Muscle layer of colon (tissue), 2 donors: ENCODE measurements around the gene LMNTD1.
"Not testable (repeated sequence)": the region's sequence is repeated elsewhere in the genome, so short reads cannot be mapped to it uniquely, and the experiment has no call there.

Experiments used
- H3K27ac ChIP-seq: one replicate; pipeline ENCODE4 v1.7.0; 2013; ENCODE audit warnings: low read depth, mild to moderate bottlenecking, low read length, moderate library complexity
- H3K27me3 ChIP-seq, 2 donors: one replicate each; pipeline ENCODE4 v1.7.0; 2013; ENCODE audit warnings: low read length in 2 of 2, mild to moderate bottlenecking in 2 of 2; ENCODE audit not compliant: insufficient read depth in 2 of 2, control insufficient read depth in 1 of 2
- H3K36me3 ChIP-seq: one replicate; pipeline ENCODE4 v1.7.0; 2013; ENCODE audit warnings: mild to moderate bottlenecking, low read length; ENCODE audit not compliant: insufficient read depth
- H3K4me1 ChIP-seq: one replicate; pipeline ENCODE4 v1.7.0; 2013; ENCODE audit warnings: mild to moderate bottlenecking, low read length; ENCODE audit not compliant: insufficient read depth
- H3K4me3 ChIP-seq, 2 donors: one replicate each; pipeline ENCODE4 v1.7.0; 2013; ENCODE audit warnings: low read length in 2 of 2, low read depth in 1 of 2, mild to moderate bottlenecking in 1 of 2, moderate library complexity in 1 of 2
- H3K9ac ChIP-seq: one replicate; pipeline ENCODE4 v1.7.0; 2013; ENCODE audit warnings: low read length
- H3K9me3 ChIP-seq: one replicate; pipeline ENCODE4 v1.7.0; 2013; ENCODE audit warnings: mild to moderate bottlenecking, low read length
- donor health status: abdominal sarcoma.
- donor health status: Adenocarcinoma of cecum.

Gene LMNTD1

GRCh38 chr12:25449007-25449406 is 104.1 kb downstream of the LMNTD1 start:
- Histone ChIP-seq H3K4me1 (no peaks in the 10 kb centered on the region), H3K27me3 (no peaks in the 10 kb centered on the region), H3K9me3 (no peaks in the 10 kb centered on the region), H3K27ac (no peak overlapping the region), H3K9ac (no peak overlapping the region), H3K36me3 (no peaks in the 10 kb centered on the region), H3K4me3 (no peak overlapping the region)

GRCh38 chr12:25447046-25447445 is 106.0 kb downstream of the LMNTD1 start:
- Histone ChIP-seq H3K4me3 (no peak overlapping the region), H3K9me3 (no peaks in the 10 kb centered on the region), H3K9ac (no peak overlapping the region), H3K27me3 (no peaks in the 10 kb centered on the region), H3K4me1 (no peaks in the 10 kb centered on the region), H3K36me3 (no peaks in the 10 kb centered on the region), H3K27ac (no peak overlapping the region)

GRCh38 chr12:25438638-25439037 is 114.4 kb downstream of the LMNTD1 start:
- Histone ChIP-seq H3K27ac (no peak overlapping the region), H3K4me1 (peaks cover 16% of the 10 kb centered on the region), H3K27me3 (no peaks in the 10 kb centered on the region)

GRCh38 chr12:25436206-25437030 is 116.7 kb downstream of the LMNTD1 start:
- Histone ChIP-seq H3K27ac (no peak overlapping the region), H3K9me3 (no peaks in the 10 kb centered on the region), H3K9ac (no peak overlapping the region), H3K27me3 (no peaks in the 10 kb centered on the region), H3K36me3 (no peaks in the 10 kb centered on the region), H3K4me3 (peak overlapping the region in 1 of 2 donors; percentile 44), H3K4me1 (peaks cover 23% of the 10 kb centered on the region)

More at GRCh38 chr12:25438638-25439037, 114.4 kb downstream of the LMNTD1 start:
- no peak overlapping the region for H3K4me3 ChIP-seq
- no peaks in the 10 kb centered on the region for H3K36me3 ChIP-seq
- H3K9me3 ChIP-seq: no peaks in the 10 kb centered on the region
- H3K9ac ChIP-seq: no peak overlapping the region

- H3K36me3 ChIP-seq: no peaks in the 10 kb centered on the region
- no peak overlapping the region for H3K9ac ChIP-seq
- H3K27ac ChIP-seq: no peak overlapping the region
- H3K4me3 ChIP-seq: no peak overlapping the region
- H3K27me3 ChIP-seq: no peaks in the 10 kb centered on the region
- no peaks in the 10 kb centered on the region for H3K9me3 ChIP-seq
- peaks cover 23% of the 10 kb centered on the region for H3K4me1 ChIP-seq
Measured at GRCh38 chr12:25435431-25435830, 117.7 kb downstream of the LMNTD1 start.

GRCh38 chr12:25434515-25434914 is 118.6 kb downstream of the LMNTD1 start:
- H3K9me3 ChIP-seq: no peaks in the 10 kb centered on the region
- no peak overlapping the region for H3K9ac ChIP-seq
- H3K27me3 ChIP-seq: no peaks in the 10 kb centered on the region
- no peaks in the 10 kb centered on the region for H3K36me3 ChIP-seq
- no peak overlapping the region for H3K27ac ChIP-seq
- no peak overlapping the region for H3K4me3 ChIP-seq
- H3K4me1 ChIP-seq: peaks cover 23% of the 10 kb centered on the region

GRCh38 chr12:25433581-25434325 is 119.3 kb downstream of the LMNTD1 start:
- Histone ChIP-seq H3K9me3 (no peaks in the 10 kb centered on the region), H3K4me1 (peaks cover 23% of the 10 kb centered on the region), H3K4me3 (no peak overlapping the region), H3K27me3 (no peaks in the 10 kb centered on the region), H3K9ac (no peak overlapping the region), H3K36me3 (no peaks in the 10 kb centered on the region), H3K27ac (no peak overlapping the region)

- Histone ChIP-seq H3K9me3 (no peaks in the 10 kb centered on the region), H3K9ac (no peak overlapping the region), H3K36me3 (no peaks in the 10 kb centered on the region), H3K27me3 (no peaks in the 10 kb centered on the region), H3K4me1 (peaks cover 23% of the 10 kb centered on the region), H3K27ac (no peak overlapping the region), H3K4me3 (no peak overlapping the region)
Measured at GRCh38 chr12:25433024-25433423, 120.1 kb downstream of the LMNTD1 start.

- Histone ChIP-seq H3K27ac (no peak overlapping the region), H3K9me3 (no peaks in the 10 kb centered on the region), H3K9ac (no peak overlapping the region), H3K4me3 (no peak overlapping the region), H3K36me3 (no peaks in the 10 kb centered on the region), H3K27me3 (no peaks in the 10 kb centered on the region), H3K4me1 (no peaks in the 10 kb centered on the region)
Measured at GRCh38 chr12:25427337-25428249, 125.5 kb downstream of the LMNTD1 start.

- H3K9me3 ChIP-seq: not testable (repeated sequence)
Measured at GRCh38 chr12:25426821-25427220, 126.3 kb downstream of the LMNTD1 start.

More at GRCh38 chr12:25426821-25427220, 126.3 kb downstream of the LMNTD1 start:
- not testable (repeated sequence) for H3K4me1 ChIP-seq, H3K27me3 ChIP-seq, H3K9ac ChIP-seq, H3K4me3 ChIP-seq, H3K36me3 ChIP-seq, H3K27ac ChIP-seq
